ENCODE measurements around the gene C10orf53.

The C10orf53 gene

GRCh38 chr10:49726593-49726992 is 47.1 kb downstream of the C10orf53 start:
- WGBS: 53% methylated on average over 1 of the region's 2 CpGs
- Histone ChIP-seq H3K18ac (ENCODE audit: low read depth in 1 of 2, low read length in 2 of 2) (no peak overlapping the region), H3K23ac (ENCODE audit: low read length in 2 of 2) (no peak overlapping the region), H3K4me3 (ENCODE audit: insufficient read depth in 1 of 2, low read depth in 1 of 2, low read length in 2 of 2) (no peak overlapping the region), H3K36me3 (ENCODE audit: control insufficient read depth in 1 of 2, insufficient read depth in 2 of 2, low read depth in 1 of 2, low read length in 2 of 2) (no peaks in the 10 kb centered on the region), H4K8ac (ENCODE audit: low read length) (no peak overlapping the region), H3K27me3 (ENCODE audit: control insufficient read depth in 1 of 2, insufficient read depth in 1 of 2, low read length in 2 of 2) (peaks cover 0 to under 1% of the 10 kb centered on the region in 2 experiments), H2AK5ac (ENCODE audit: low read length, severe bottlenecking) (no peak overlapping the region), H3K14ac (ENCODE audit: low read length in 2 of 2) (no peak overlapping the region), H3K9ac (ENCODE audit: low read length) (no peak overlapping the region), H2BK12ac (ENCODE audit: low read length in 2 of 2) (no peak overlapping the region), H2AFZ (ENCODE audit: low read depth, low read length) (no peak overlapping the region), H3K79me1 (replicated peaks; ENCODE audit: low read length, poor library complexity, severe bottlenecking) (no peaks in the 10 kb centered on the region), H3K4me1 (ENCODE audit: control insufficient read depth, insufficient read depth, low read depth, low read length) (no peaks in the 10 kb centered on the region), H4K91ac (ENCODE audit: low read length) (no peak overlapping the region), H3K27ac (ENCODE audit: low read length, poor library complexity, severe bottlenecking) (no peak overlapping the region), H2BK120ac (ENCODE audit: low read depth, low read length) (no peak overlapping the region), H3K4ac (ENCODE audit: low read depth in 1 of 2, low read length in 2 of 2) (no peak overlapping the region), H2BK15ac (ENCODE audit: low read depth, poor library complexity, severe bottlenecking) (no peak overlapping the region), H3K4me2 (ENCODE audit: low read length, poor library complexity, severe bottlenecking) (no peak overlapping the region), H3K9me3 (ENCODE audit: control insufficient read depth, low read length) (peaks cover 18% of the 10 kb centered on the region), H2BK5ac (ENCODE audit: low read depth, low read length, poor library complexity, severe bottlenecking) (no peak overlapping the region)
- DNase-seq: no peak

DNA sequence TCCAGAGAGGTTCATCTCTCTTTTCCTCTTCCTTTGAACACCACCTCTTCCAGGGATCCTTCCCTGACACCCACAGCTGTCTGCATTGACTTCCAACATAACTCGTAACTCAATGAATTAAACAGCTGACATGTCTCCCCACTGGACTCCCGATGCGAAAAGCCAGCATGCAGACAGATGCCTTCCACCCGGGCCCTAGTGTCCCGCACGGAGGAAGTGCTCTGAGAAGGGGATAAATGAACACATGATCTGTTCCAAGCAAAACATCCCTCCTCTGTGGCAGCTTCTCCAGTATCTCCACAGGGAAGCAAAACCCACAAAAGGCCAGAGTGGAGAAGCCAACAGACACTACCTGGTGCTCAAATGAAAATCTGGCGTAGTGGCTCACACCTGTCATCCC is 54.4 kb downstream of the C10orf53 start:
- H3K4me2 ChIP-seq (ENCODE audit: low read length, poor library complexity, severe bottlenecking): no peak overlapping the region
- no peak overlapping the region for H2BK120ac ChIP-seq (ENCODE audit: low read depth, low read length)
- H2BK5ac ChIP-seq (ENCODE audit: low read depth, low read length, poor library complexity, severe bottlenecking): no peak overlapping the region
- H2BK12ac ChIP-seq (ENCODE audit: low read length in 2 of 2): no peak overlapping the region
- no peak overlapping the region for H3K4ac ChIP-seq (ENCODE audit: low read depth in 1 of 2, low read length in 2 of 2)
- H3K27ac ChIP-seq (ENCODE audit: low read length, poor library complexity, severe bottlenecking): no peak overlapping the region
- H4K8ac ChIP-seq (ENCODE audit: low read length): no peak overlapping the region
- peaks cover 0 to 8% of the 10 kb centered on the region in 2 experiments for H3K27me3 ChIP-seq (ENCODE audit: control insufficient read depth in 1 of 2, insufficient read depth in 1 of 2, low read length in 2 of 2)
- H3K9ac ChIP-seq (ENCODE audit: low read length): no peak overlapping the region
- no peak overlapping the region for H2AK5ac ChIP-seq (ENCODE audit: low read length, severe bottlenecking)
- WGBS: 86% methylated on average over 7 of the region's 7 CpGs
- H3K36me3 ChIP-seq (ENCODE audit: control insufficient read depth in 1 of 2, insufficient read depth in 2 of 2, low read depth in 1 of 2, low read length in 2 of 2): peaks cover 0 to 17% of the 10 kb centered on the region in 2 experiments
- H3K18ac ChIP-seq (ENCODE audit: low read depth in 1 of 2, low read length in 2 of 2): no peak overlapping the region
- no peak overlapping the region for H4K91ac ChIP-seq (ENCODE audit: low read length)
- peaks cover 3% of the 10 kb centered on the region for H3K4me1 ChIP-seq (ENCODE audit: control insufficient read depth, insufficient read depth, low read depth, low read length)
- H2AFZ ChIP-seq (ENCODE audit: low read depth, low read length): no peak overlapping the region
- no peak overlapping the region for H3K23ac ChIP-seq (ENCODE audit: low read length in 2 of 2)
- H3K79me1 ChIP-seq (replicated peaks; ENCODE audit: low read length, poor library complexity, severe bottlenecking): no peaks in the 10 kb centered on the region
- no peak overlapping the region for H3K14ac ChIP-seq (ENCODE audit: low read length in 2 of 2)
- H2BK15ac ChIP-seq (ENCODE audit: low read depth, poor library complexity, severe bottlenecking): no peak overlapping the region
- no peaks in the 10 kb centered on the region for H3K9me3 ChIP-seq (ENCODE audit: control insufficient read depth, low read length)
- no peak overlapping the region for H3K4me3 ChIP-seq (ENCODE audit: insufficient read depth in 1 of 2, low read depth in 1 of 2, low read length in 2 of 2)
- no peak for DNase-seq

DNA sequence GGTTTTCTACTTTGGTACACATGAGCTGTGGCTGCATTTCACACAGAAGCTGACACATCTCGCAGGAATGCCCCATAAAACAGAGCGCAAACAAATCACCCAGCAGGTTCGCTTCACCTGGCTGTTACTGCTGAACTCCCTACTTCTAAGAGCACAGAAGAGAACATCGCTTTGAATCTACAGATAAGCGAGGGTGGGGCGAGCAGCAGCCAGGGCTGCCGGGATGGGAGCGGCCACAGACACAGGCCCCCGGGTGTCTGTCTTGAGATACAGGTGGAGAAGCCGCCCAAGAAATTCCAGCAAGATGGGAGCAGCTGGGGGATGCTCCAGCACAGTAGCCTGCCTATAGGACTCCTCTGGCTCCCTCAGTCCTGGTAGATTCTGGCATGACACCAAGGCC is 55.2 kb downstream of the C10orf53 start:
- no peak overlapping the region for H4K8ac ChIP-seq (ENCODE audit: low read length)
- H3K36me3 ChIP-seq (ENCODE audit: control insufficient read depth in 1 of 2, insufficient read depth in 2 of 2, low read depth in 1 of 2, low read length in 2 of 2): peaks cover 0 to 17% of the 10 kb centered on the region in 2 experiments
- WGBS: 80% methylated on average over 10 of the region's 10 CpGs
- no peak overlapping the region for H3K23ac ChIP-seq (ENCODE audit: low read length in 2 of 2)
- H2BK12ac ChIP-seq (ENCODE audit: low read length in 2 of 2): no peak overlapping the region
- no peak overlapping the region for H3K4ac ChIP-seq (ENCODE audit: low read depth in 1 of 2, low read length in 2 of 2)
- no peak overlapping the region for H3K18ac ChIP-seq (ENCODE audit: low read depth in 1 of 2, low read length in 2 of 2)
- no peaks in the 10 kb centered on the region for H3K79me1 ChIP-seq (replicated peaks; ENCODE audit: low read length, poor library complexity, severe bottlenecking)
- H3K9me3 ChIP-seq (ENCODE audit: control insufficient read depth, low read length): no peaks in the 10 kb centered on the region
- peaks cover 0 to 16% of the 10 kb centered on the region in 2 experiments for H3K27me3 ChIP-seq (ENCODE audit: control insufficient read depth in 1 of 2, insufficient read depth in 1 of 2, low read length in 2 of 2)
- H2AFZ ChIP-seq (ENCODE audit: low read depth, low read length): no peak overlapping the region
- no peak overlapping the region for H2BK15ac ChIP-seq (ENCODE audit: low read depth, poor library complexity, severe bottlenecking)
- H3K4me1 ChIP-seq (ENCODE audit: control insufficient read depth, insufficient read depth, low read depth, low read length): peaks cover 3% of the 10 kb centered on the region
- H2BK120ac ChIP-seq (ENCODE audit: low read depth, low read length): no peak overlapping the region
- no peak overlapping the region for H3K9ac ChIP-seq (ENCODE audit: low read length)
- no peak for DNase-seq
- no peak overlapping the region for H2BK5ac ChIP-seq (ENCODE audit: low read depth, low read length, poor library complexity, severe bottlenecking)
- H3K27ac ChIP-seq (ENCODE audit: low read length, poor library complexity, severe bottlenecking): no peak overlapping the region
- no peak overlapping the region for H2AK5ac ChIP-seq (ENCODE audit: low read length, severe bottlenecking)
- no peak overlapping the region for H3K4me2 ChIP-seq (ENCODE audit: low read length, poor library complexity, severe bottlenecking)
- H3K14ac ChIP-seq (ENCODE audit: low read length in 2 of 2): no peak overlapping the region
- no peak overlapping the region for H4K91ac ChIP-seq (ENCODE audit: low read length)
- no peak overlapping the region for H3K4me3 ChIP-seq (ENCODE audit: insufficient read depth in 1 of 2, low read depth in 1 of 2, low read length in 2 of 2)

DNA sequence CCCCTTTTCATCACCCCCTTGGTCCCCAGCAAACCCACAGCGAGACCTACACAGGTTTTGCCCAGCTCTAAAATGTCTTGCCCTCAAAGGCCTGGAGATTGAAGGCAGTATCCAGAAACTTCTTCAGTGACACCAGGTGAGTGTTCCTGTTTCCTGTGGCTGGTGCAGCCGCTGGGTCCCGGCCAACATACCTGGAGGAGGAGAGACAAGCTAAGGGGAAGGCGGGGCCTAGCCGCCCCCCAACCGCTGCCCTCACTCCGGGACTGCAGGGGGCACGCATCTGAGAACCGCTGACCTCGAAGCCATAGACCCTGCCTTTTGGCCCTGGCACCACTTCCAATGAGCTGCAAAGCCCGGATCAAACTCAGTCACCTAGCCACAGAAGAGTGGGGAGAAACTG is 55.7 kb downstream of the C10orf53 start:
- H3K14ac ChIP-seq (ENCODE audit: low read length in 2 of 2): no peak overlapping the region
- H2BK12ac ChIP-seq (ENCODE audit: low read length in 2 of 2): no peak overlapping the region
- no peak overlapping the region for H3K23ac ChIP-seq (ENCODE audit: low read length in 2 of 2)
- no peak overlapping the region for H3K4me2 ChIP-seq (ENCODE audit: low read length, poor library complexity, severe bottlenecking)
- 79% methylated on average over 11 of the region's 11 CpGs for WGBS
- no peak overlapping the region for H2BK120ac ChIP-seq (ENCODE audit: low read depth, low read length)
- no peak overlapping the region for H3K9ac ChIP-seq (ENCODE audit: low read length)
- peaks cover 0 to 21% of the 10 kb centered on the region in 2 experiments for H3K27me3 ChIP-seq (ENCODE audit: control insufficient read depth in 1 of 2, insufficient read depth in 1 of 2, low read length in 2 of 2)
- H4K8ac ChIP-seq (ENCODE audit: low read length): no peak overlapping the region
- H2BK5ac ChIP-seq (ENCODE audit: low read depth, low read length, poor library complexity, severe bottlenecking): no peak overlapping the region
- H4K91ac ChIP-seq (ENCODE audit: low read length): no peak overlapping the region
- H3K27ac ChIP-seq (ENCODE audit: low read length, poor library complexity, severe bottlenecking): no peak overlapping the region
- no peak overlapping the region for H2AFZ ChIP-seq (ENCODE audit: low read depth, low read length)
- peaks cover 0 to 17% of the 10 kb centered on the region in 2 experiments for H3K36me3 ChIP-seq (ENCODE audit: control insufficient read depth in 1 of 2, insufficient read depth in 2 of 2, low read depth in 1 of 2, low read length in 2 of 2)
- H2BK15ac ChIP-seq (ENCODE audit: low read depth, poor library complexity, severe bottlenecking): no peak overlapping the region
- no peak for DNase-seq
- no peak overlapping the region for H3K18ac ChIP-seq (ENCODE audit: low read depth in 1 of 2, low read length in 2 of 2)
- no peak overlapping the region for H3K4me3 ChIP-seq (ENCODE audit: insufficient read depth in 1 of 2, low read depth in 1 of 2, low read length in 2 of 2)
- no peak overlapping the region for H2AK5ac ChIP-seq (ENCODE audit: low read length, severe bottlenecking)
- H3K4me1 ChIP-seq (ENCODE audit: control insufficient read depth, insufficient read depth, low read depth, low read length): peaks cover 3% of the 10 kb centered on the region
- H3K4ac ChIP-seq (ENCODE audit: low read depth in 1 of 2, low read length in 2 of 2): no peak overlapping the region
- H3K79me1 ChIP-seq (replicated peaks; ENCODE audit: low read length, poor library complexity, severe bottlenecking): no peaks in the 10 kb centered on the region
- H3K9me3 ChIP-seq (ENCODE audit: control insufficient read depth, low read length): no peaks in the 10 kb centered on the region

All from mesenchymal stem cell (in vitro differentiated cells and primary cell).